GM11168 (cell line): ENCODE results near the gene KCNAB2.

ENCODE experiments used
- in situ Hi-C: fragments of 300-500 bp; cut with MboI; formaldehyde crosslinking; loops from one replicate; pipeline ENCODE4 v1.12.0; 2022; ENCODE audit warnings: low sequenced_read_pairs; ENCODE audit not compliant: unreplicated experiment

KCNAB2 gene

DNA sequence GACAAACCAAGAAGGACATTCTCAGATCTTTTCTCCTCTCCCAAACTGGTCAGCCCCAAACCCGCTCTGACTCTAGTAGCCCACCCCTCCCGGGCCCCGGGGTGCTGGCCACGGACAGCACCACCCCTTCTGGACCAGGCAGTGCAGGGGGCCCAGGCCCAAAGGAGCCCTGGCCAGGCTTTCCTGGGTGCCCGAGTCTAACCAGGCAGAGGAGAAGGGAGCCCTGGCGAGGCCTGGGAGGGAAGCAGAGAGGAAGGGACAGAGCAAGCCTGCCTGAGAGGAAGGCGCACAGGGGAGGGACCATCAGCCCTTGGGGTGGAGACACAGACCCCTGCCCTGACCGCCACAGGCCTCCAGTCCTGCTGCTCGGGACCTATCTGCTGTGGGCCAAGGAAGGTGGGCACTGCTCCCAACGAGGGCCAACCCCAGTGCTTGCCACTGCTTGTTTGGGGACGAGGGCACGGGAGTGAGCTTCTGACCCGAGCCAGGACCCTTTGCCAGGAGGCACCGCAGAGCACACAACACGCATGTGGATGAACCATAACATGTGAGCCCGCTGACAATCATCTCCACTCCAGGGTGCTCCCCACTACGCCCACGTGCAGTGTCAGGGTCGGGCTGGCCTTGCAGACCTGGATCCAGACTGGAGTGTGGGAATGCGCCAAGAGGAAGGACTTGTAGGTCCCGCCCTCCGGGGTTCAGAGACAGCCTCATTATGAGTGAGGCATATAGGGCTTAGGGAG lies 57.6 kb downstream of the KCNAB2 start:
- in situ Hi-C loops = no loop called here

DNA sequence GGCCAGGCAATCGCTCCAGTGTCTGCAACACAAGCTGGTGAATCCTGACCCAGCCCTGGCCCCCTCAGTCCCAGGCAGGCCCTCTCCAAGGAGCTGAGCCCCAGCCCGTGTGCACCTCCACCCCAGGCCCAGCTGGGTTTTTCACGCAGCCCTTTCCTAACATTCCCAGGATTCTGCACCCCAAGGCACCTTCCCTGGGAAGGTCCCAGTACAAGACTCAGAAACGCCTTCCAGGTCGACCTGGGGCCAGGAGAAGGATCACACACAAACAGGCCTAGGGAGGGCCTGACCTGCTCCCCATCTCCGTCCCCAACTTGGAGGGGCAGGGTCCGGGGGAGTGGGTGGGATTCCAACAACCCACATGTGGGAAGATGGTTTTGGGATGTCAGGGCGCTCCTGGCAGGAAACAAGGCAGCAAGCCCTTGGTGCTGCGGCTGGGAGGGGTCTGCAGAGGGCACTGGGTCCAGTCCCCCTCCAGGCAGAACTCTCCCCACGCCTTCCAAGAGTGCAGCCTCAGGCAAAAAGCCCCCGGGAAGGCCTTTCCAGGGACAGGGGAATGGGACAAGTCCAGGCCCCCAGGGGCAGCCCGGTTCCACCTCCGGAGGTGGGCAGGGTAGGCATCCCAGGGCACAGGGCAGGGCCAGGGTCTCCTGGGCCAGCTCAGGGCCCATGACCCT lies 58.3 kb downstream of the KCNAB2 start:
- in situ Hi-C loops = no loop called here

DNA sequence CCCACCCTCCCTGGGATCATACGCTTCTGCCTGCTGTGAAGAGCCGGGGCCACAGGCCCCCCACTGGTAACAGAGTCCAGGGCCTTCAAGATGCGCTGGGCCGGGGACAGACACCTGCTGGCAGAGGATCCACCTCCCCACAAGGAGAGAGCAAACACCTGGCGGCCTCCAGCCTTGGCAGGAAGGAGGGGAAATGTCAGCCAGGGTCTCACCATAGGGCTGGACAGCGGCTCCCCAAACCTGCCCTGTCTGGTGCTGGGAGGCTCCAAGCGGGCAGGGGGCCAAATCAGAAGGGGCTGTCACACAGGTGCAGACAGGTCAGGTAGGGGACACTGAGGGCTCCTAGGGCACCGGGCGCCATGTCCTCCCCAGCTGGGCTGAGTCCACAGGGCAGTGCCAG lies 58.9 kb downstream of the KCNAB2 start:
- in situ Hi-C loops = no loop called here

DNA sequence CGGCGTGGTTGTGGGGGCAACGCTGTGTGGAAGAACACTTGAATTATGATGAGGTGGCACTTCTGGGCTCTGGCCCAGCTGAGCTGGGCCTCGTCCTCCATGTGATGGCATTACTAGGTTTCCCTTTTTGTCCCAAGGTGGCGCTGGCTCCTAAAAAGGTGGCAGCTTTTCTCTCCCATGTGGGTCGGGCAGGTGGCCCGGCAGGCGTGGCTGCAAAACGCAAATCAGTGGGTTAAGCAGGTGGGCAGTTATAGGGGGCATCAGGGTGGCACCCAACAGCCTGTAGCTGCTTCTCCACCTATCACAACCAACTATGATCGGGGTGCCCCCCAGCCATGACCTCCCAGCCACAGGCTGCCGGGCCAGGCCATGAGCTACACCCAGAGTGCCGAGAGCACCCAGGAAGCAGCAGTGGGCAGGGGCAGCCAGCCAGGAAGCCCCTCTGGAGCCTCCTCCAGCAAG lies 59.6 kb downstream of the KCNAB2 start:
- in situ Hi-C loops = no loop called here

DNA sequence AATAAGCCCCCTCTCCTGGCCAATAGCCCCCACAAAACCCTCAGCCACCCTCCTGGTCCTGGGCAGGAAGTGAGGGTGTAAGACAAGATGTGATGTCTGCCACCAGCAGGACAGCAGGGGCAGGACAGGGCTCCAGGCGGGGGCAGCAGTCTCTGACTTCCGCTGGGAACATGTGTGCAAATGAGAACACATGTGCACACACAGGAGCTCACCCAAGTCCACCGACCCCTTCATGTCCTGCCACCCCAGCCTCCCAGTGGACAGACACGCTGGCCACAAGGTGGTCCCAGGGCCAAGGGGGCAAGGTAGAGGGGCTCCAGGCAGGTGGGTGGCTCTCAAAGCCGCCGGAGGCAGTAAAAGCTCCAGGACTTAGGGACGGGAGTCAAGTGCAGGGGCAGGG lies 60.1 kb downstream of the KCNAB2 start:
- in situ Hi-C loops = no loop called here

DNA sequence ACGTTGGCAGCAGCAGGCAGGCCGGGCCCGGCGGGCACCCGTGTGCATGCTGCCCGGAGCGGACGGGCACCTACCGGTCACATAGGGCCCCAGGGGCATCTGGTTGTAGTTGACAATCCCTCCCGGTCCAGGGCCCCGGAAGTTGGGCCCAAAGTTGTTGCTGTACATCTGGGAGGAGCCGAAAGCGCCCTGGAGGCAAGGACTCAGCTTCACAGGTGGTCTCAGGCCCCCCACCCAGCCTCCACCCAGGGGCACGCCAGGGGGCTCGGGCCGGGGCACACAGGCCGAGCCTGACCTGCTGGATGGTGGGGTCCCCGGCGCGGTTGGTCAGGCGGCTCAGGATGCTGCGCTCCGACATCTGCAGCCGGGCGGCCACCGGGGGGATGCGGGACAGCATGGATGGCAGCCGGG lies 60.6 kb downstream of the KCNAB2 start:
- in situ Hi-C loops = no loop called here

DNA sequence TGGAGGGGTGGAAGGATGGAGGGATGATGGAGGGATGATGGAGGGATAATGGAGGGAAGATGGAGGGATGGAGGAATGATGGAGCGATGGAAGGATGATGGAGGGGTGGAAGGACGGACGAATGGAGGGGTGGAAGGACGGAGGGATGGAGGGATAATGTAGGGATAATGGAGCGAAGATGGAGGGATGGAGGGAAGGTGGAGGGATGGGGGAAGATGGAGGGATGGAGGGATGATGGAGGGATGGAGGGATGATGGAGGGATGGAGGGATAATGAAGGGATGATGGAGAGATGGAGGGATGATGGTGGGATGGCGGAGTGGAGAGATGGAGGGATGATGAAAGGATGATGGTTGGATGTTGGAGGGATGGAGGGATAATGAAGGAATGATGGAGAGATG lies 61.3 kb downstream of the KCNAB2 start:
- in situ Hi-C loops = no loop called here

DNA sequence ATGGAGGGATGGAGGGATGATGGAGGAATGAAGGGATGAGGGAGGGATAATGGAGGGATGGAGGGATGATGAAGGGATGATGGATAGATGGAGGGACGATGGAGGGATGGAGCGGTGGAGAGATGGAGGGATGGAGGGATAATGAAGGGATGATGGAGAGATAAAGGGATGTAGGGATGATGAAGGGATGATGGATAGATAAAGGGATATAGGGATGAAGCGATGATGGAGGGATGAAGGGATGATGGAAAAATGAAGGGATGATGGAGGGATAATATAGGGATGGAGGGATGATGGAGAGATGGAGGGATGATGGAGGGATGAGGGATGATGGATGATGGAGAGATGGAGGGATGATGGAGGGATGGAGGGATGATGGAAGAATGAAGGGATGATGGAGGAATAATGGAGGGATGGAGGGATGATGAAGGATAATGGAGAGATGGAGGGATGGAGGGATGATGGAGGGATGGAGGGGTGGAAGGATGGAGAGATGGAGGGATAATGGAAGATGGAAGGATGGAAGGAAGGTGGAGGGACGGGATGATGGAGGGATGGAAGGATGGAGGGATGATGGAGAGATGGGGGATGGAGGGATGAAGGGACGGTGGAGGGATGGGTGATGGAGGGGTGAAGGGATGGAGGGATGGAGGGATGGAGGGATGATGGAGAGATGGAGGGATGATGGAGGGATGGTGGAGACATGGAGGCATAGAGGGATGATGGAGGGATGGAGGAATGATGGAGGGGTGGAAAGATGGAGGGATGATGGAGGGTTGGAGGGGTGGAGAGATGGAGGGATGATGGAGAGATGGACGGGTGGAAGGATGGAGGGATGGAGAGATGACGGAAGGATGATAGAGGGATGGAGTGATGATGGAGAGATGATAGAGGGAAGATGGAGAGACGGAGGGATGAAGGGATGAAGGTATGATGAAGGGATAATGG lies 62.0 kb downstream of the KCNAB2 start:
- in situ Hi-C loops = no loop called here

DNA sequence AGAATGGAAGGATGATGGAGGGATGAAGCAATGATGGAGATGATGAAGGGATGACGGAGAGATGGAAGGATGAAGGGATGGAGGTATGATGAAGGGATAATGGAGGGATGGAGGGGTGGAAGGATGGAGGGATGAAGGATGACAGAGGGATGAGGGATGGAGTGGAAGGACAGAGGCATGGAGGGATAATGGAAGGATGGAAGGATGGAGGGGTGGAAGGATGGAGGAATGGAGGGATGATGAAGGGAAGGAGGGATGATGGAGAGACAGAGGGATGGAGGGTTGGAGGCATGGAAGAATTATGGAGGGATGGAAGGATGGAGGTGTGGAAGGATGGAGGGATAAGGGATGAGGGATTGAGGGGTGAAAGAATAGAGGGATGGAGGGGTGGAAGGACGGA lies 62.8 kb downstream of the KCNAB2 start:
- in situ Hi-C loops = no loop called here

DNA sequence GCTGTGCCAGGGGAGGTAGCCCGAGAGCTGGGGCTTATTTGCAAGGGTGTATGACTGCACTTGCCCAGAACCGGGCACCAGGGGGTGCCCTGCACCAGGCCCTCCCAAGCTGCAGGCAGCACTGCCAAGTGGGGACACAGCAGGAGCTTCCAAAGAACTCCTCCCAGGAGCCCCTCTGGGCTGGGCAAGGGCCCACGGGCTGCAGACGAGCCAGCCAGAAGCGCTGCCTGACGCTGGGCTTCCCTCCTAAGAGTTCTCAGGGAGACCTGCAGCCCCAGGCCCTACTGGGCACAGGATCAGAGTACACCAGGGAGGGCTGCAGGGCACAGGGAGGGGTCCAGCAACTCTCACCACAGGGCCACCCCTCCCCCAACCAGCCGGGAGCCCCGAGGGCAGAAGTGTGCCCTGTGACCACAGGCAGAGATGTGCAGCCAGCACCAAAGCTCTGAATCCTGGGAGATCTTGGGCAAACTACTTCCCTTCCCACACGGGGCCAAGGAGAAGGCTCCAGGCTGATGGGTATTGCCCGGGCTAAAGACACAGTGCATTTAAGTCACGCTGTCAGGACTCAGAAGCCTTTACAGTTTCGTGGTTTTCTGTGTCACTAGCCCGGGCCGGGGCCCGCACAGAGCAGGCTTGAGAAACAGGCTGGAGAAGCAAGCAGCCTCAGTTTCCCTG lies 63.4 kb downstream of the KCNAB2 start:
- in situ Hi-C loops = no loop called here

DNA sequence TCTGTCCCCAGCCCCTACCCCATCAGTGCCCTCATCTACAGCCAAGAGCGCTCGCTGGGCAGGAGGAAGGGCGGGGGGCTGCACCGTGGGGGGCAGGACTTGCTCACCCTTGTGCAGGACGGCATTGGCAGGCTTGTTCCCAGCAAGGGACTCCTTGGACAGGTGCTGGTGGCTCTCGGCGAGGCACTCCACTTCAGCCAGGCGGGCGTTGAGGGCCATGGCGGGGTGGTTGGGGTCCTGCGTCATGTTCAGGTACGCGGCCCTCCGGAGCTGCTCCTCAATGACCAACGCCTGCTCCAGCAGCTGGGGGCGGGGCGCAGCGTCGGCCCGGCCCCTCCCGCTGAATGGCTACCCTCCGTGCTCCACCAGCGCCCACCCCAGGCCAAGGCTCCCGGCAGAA lies 64.0 kb downstream of the KCNAB2 start:
- in situ Hi-C loops = no loop called here

DNA sequence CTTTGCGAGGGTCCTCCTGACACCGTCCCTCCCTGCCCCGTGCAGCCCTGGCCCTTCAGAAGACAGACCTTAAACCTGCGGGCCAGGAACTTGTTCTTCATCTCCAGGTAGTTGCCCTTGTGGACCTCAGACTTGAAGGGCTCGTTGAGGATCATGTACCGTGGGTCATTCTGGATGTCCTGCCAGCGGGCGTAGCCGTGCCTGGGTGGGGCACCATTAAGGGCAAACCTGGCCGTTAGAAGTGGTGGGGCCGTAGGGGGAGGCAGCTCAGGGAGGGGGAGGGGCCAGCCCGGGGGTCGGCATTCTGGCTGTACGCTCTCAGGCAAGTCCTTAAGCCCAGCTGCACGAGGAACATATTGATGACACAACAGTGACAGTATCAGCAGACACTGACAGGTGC lies 64.6 kb downstream of the KCNAB2 start:
- in situ Hi-C loops = no loop called here

DNA sequence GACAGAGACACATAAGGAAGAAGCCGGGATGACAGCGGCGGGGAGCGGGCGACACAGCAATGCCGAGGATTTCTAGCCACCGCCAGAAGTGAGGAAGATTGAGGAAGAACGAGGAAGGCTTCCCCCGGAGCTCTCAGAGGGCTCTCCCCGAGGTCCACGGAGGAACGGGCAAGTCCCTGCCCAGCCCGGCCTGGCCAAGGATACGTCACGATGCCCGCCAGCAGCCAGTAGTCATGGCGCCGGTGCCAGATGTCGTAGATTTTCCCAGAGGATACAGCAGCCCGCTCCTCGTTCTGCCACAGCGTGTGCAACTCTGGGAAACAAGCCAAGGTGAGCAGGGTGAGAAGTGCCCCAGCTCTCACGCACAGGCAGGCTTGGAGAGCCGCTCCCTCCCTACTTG lies 65.9 kb downstream of the KCNAB2 start:
- in situ Hi-C loops = no loop called here

DNA sequence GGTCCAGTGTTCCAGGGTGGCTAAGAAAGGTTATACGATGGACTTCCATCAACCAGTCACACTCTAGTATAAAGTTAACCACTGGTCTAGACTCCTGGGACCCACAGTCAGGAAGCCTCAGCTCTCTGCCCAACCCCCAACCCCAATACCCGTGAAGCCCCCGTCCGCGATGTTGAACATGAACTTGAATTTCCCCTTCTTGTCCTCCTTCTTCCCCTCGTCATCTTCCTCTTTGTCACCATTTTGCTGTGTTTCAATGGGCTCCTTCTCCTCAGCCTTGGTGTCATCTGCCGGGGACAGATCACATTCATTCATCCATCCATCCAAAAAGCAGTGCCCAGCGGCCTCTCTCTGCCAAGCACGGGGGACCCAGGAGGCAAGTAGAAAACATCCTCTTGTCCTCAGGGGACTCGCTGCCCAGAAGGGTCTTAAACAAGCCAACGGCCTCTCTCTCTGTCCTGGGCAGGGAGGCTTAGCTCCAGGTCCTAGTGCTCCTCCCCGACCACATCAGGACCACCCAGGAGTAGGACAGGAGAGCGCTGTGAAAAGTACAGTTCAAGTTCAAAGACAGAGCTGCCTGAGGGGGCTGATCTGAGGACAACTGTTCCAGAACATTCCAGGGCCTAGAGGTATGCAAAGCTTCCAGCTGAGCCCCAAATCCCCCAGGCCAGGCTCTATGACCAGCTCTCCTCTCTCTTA lies 66.5 kb downstream of the KCNAB2 start:
- in situ Hi-C loops = no loop called here

DNA sequence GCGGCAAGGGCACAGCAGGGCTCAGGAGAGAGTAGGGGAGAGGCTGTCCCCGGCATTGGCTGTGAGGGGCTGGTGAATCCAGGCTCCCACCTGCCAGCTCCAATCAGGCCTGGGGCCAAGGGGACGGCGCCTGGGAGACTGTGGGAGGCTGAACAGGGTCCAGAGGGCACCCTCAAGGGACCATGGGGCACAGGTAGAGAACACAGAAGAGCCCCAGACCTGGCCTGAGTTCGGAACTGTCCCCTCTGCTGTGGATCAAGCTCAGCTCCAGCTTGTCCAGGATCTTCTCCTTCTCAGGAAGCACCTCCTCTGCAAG lies 67.0 kb downstream of the KCNAB2 start:
- in situ Hi-C loops = no loop called here

DNA sequence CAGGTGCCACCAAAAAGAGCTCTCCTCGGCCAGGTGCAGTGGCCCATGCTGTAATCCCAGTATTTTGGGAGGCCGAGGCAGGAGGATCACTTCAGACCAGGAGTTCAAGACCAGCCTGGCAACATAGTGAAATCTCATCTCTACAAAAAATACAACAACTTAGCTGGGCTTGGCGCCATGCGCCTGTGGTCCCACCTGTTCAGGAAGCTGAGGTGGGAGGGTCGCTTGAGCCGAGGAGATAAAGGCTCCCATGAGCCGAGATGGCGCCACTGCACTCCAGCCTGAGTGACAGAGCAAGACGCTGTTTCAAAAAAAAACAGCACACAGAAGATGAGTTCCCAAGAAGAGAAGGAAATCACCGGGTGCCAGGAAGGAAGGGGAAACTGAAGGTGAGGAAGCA lies 67.4 kb downstream of the KCNAB2 start:
- in situ Hi-C loops = no loop called here

DNA sequence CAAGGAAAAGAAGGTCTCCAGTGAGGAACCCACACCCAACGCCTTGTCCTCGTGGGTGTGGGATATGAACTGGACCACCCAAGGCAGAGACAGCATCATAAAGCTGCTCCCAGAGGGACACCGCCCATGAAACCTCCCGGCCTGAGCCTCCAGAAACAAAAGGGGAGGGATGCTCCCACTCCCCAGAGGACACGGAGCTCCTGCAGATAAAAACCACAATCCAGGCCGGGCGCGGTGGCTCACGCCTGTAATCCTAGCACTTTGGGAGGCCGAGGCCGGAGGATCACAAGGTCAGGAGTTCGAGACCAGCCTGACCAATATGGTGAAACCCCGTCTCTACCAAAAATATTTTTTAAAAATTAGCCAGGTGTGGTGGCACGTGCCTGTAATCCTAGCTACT lies 68.1 kb downstream of the KCNAB2 start:
- in situ Hi-C loops = no loop called here

DNA sequence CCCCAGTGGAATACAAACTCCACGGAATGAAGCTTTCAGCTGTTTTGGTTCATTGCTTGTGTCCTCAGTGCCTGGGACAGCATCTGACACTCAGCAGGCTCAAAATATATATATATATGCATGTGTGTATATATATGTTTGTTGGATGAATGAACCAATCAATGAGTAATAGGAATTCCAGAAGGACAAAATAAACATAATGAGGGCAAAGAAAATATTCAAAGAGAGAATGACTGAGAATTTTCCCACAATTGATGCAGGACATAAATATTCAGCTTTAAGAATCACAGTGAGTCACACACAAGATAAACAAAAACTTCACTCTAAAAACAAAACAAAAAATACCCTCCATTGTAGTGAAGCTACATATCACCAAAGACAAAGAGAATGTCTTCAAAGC lies 70.4 kb downstream of the KCNAB2 start:
- in situ Hi-C loops = no loop called here

DNA sequence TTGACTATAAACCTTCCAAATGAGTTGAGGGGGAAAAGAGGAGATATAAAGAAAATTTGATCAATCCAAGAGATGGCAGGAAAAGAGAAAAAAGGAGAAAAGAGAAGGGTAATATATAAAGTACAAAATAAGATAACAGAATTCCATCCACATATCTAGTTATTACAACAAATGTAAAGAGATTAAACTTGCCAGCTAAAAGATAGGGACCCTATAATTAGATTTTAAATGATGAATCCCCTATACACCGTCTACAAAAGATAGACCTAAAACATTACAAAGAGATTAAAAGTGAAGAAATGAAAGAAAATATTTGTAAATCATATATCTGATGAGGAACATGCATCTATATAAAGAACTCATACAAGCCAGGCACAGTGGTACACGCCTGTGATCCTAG lies 71.4 kb downstream of the KCNAB2 start:
- in situ Hi-C loops = no loop called here

DNA sequence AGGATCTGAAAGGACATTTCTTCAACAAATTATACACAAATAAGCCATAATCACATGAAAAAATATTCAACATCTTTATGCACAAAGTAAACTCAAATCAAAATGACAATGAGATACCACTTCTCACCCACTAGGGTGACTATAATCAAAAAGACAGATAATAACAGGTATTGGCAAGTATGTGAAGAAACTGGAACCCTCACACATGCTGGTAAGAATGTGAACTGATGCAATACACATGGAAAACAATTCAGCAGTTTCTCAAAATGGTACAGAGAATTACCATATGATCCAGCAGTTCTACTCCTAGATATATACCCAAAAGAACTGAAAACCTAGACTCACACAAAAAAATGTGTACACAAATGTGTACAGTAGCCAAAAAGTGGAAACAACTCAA lies 71.9 kb downstream of the KCNAB2 start:
- in situ Hi-C loops = no loop called here
